Measurements from ENCODE around the gene PIGK.

PIGK gene

DNA sequence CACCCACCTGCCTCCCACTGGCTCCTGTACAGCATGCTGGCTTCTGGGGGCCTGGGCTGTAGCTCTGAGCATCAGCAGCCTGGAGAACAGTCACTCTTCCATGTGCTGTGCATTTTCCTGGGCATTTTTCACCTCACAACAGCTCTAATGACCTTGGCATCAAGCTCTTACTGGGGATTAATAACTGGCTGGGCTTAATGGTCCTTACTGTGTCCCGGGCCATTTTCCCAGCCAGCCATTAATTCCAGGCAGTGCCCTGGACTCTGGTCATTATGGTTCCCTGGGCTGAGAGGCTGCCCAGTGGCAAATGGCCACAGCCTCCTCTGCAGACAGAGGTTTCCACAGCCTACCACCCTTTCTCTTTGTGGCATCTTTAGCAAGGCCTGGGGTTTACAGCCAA lies 180.1 kb downstream of the PIGK start:
- no peak for DNase-seq (ENCODE audit: low read depth in 2 of 2)
